ENCODE data around the gene LEMD3.

LEMD3 gene

DNA sequence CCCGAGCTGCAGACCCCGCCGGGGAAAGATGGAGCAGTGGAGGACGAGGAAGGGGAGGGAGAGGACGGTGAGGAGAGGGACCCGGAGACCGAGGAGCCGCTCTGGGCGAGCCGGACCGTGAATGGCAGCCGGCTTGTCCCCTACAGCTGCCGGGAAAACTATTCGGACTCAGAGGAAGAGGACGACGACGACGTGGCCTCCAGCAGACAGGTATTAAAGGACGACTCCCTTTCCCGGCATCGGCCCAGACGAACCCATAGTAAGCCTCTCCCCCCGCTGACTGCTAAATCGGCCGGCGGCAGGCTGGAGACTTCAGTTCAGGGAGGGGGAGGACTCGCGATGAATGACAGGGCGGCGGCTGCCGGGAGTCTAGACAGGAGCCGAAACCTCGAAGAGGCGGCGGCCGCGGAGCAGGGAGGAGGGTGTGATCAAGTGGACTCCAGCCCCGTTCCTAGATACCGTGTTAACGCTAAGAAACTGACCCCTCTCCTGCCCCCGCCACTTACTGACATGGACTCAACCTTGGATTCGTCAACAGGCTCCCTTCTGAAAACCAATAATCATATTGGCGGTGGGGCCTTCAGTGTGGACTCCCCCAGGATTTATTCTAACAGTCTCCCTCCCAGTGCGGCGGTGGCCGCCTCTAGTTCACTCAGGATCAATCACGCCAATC lies 962 bp downstream of the LEMD3 start:
- peak in 2 of 3 experiments; percentile 45 to 62 for DNase-seq (ENCODE audit: low read depth in 3 of 3)

DNA sequence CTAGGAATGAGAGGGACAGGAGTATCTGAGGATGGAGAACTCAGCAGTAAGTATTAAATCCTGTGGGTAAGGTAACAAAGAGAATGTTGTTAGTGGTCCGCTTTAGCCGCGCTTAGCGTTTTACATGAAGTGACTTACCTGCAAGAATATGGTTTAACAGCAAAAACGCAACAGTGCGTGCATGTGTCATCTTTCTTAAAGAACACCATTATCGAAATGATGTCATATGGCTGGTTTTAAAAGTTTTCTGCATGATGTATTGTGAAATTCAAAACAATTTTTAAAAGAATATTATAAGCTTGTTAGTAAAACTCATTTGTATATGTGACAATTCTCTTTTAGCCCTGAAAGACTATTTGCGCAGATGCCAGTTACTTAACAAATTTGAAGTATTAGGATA lies 1.7 kb downstream of the LEMD3 start:
- DNase-seq (ENCODE audit: low read depth in 3 of 3) = no peak

DNA sequence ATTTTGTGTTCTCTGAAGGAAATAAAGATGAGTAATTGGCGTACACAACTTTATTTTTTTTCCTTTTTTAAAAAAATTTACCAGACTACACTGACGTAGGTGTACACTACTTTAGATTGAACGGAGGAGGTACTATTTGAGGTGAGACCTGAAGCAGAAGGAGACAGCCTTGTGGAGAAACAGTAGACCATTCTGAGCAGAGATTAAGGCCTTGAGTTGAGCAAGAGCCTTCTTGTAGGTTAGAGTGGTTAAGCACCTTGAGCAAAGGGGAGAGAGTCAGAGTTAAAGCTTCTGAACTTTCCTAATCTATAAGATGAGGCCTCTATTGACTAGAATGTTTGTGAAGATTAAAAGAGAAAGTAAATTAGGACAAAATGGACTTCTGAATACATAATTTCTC lies 2.5 kb downstream of the LEMD3 start:
- no peak for DNase-seq (ENCODE audit: low read depth in 3 of 3)

- no peak for DNase-seq (ENCODE audit: low read depth in 3 of 3)
Observed at GRCh38 chr12:65175385-65175784, 6.0 kb downstream of the LEMD3 start.

DNA sequence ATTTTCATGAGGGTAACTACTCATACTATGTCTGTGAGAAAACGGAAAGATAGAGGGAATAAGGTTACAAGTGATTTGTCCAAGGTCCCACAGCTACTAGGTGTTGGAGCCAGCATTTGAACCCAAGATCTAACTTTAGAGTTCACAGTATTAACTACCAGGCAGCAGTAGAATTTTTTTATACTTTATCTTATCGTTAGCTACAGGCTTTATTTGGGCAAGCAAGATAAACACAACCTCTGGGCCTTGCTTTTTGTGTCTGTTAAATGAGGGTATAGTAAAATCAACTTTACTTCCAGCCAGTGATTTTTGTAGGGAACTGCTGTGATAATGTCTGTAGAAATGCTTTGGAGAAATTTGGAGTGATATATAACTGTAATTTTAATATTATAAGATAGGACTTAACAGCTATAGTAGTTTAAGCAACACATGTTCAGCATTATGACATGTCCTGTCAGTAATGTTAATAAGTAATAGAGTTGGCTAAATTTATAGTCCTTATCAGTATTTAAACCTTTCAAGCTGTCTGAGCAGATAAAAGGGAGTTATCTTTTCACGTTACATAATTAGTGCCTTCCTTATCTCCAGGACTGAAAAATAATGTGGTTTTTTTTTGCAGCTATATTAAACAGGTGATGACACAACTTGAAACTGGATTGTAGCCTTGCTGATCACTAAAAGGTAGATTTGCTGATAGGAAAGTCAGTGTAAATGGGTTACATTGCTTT lies 12.8 kb downstream of the LEMD3 start:
- DNase-seq (ENCODE audit: low read depth in 3 of 3) = no peak

- DNase-seq (ENCODE audit: low read depth in 3 of 3) = no peak
Observed at GRCh38 chr12:65184176-65184857, 14.9 kb downstream of the LEMD3 start.

GRCh38 chr12:65184858-65185229 lies 15.5 kb downstream of the LEMD3 start:
- no peak for DNase-seq (ENCODE audit: low read depth in 3 of 3)

- no peak for DNase-seq (ENCODE audit: low read depth in 3 of 3)
Observed at GRCh38 chr12:65187665-65188064, 18.3 kb downstream of the LEMD3 start.

DNA sequence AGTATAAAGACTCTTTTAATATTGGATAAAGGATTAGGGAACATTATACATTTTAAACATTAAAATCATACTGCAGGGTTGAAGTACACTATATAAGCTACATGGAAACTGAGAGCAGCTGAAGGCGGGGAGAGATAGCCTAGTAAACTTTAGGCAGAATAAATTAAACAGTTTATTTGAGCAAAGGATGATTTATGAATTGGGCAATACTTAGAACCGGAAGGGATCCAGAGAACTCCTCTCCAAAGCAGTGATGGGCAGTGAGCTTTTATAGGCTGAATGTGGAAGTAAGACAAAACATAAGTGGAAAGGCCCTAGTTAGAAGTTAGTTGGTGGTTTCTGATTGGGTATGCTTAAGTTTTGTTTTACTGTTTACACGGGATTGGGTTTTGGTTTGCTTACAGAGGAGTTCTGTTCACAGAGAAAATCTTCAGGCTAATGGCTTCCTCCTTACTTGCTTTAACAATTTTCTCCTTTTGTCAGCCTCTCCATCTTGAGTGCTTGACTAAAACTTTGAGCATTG lies 18.9 kb downstream of the LEMD3 start:
- DNase-seq (ENCODE audit: low read depth in 3 of 3) = no peak

DNA sequence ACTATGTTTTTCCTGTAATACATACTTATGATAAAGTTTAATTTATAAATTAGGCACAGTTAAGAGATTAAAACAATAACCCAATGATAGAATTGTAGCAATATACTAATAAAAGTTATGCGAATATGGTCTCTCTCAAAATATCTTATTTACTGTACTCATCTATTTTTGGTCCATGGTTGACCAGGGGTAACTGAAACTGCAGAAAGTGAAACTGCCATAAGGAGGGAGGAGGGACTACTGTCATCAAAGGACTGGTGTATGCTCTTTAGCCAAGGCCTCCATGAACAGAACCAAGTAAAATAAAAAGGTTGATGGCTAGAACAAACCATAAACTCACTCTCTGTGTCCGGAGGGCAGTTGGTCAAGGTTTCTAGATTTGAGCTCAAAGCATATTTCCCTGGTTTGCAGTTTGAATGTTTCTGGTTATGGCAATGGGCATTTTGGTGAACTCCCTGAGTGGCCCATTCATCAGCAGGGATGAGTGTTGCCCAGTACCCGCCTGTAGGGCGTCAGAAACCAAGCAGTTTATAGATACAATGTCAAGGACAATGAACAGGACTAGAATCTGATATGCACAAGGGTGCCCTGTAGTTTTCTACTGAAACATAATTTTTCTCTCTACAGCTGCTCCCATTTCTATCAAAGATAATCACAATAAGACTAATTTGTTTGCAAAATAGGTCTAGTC lies 19.8 kb downstream of the LEMD3 start:
- no peak for DNase-seq (ENCODE audit: low read depth in 3 of 3)

DNA sequence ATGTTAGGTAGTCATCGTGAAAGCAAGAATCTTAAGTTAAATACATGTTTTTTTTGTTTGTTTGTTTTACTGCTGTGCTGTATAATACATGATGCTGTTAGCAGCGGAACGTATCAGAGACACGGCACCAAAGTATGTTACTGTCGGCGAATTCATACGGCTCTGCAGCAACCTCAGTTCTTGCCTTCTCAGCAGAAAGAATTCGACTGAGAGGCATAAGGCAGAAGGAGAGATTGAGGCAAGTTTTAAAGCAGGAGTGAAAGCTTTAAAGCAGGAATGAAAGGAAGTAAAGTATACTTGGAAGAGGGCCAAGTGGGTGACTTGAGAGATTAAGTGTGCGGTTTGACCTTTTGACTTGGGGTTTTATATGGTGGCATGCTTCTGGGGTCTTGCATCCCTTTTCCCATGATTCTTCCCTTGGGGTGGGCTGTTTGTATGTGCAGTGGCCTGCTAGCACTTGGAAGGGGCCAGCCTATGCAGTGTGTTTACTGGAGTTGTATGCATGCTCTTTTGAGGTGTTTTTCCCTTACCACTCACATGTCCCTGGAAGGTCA lies 23.7 kb downstream of the LEMD3 start:
- DNase-seq (ENCODE audit: low read depth in 3 of 3) = no peak

DNA sequence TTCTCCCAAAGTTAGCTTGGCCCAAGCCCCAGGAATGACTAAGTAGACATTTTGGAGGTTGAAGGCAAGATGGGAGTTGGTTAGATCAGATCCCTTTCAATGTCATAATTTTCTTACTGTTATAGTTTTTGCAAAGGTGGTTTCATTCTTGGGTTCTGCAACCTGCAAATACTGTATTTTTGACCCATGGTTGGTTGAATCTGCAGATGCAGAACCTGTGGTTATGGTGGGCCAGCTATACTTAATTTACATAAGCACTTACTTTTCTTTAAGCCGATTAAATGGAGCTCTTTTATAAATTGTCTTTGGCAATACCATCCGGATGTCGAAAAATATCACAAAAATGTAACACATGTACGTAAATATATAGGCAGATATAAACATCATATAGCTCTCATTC lies 25.6 kb downstream of the LEMD3 start:
- DNase-seq (ENCODE audit: low read depth in 3 of 3) = no peak

GRCh38 chr12:65195387-65196055 lies 26.1 kb downstream of the LEMD3 start:
- no peak for DNase-seq (ENCODE audit: low read depth in 3 of 3)

GRCh38 chr12:65196762-65197567 lies 27.6 kb downstream of the LEMD3 start:
- no peak for DNase-seq (ENCODE audit: low read depth in 3 of 3)

GRCh38 chr12:65199604-65200003 lies 30.2 kb downstream of the LEMD3 start:
- DNase-seq (ENCODE audit: low read depth in 3 of 3) = no peak

- DNase-seq (ENCODE audit: low read depth in 3 of 3) = no peak
Observed at GRCh38 chr12:65200007-65200665, 30.8 kb downstream of the LEMD3 start.

DNA sequence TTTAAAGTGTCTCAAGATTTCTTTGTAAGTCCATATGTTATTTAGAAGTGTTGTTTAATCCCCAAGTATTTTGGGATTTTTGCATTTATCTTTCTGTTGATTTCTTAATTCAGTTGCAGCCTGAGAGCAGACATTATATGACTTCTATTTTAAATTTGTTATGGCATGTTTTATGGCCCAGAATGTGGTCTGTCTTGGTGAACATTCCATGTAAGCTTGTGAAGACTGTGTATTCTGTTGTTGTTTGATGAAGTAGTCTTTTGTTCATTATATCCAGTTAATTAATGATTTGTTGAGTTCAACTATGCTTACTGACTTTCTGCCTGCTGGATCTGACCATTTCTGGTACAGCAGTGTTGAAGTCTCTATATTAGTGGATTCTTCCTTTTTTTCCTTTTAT lies 34.0 kb downstream of the LEMD3 start:
- no peak for DNase-seq (ENCODE audit: low read depth in 3 of 3)

DNA sequence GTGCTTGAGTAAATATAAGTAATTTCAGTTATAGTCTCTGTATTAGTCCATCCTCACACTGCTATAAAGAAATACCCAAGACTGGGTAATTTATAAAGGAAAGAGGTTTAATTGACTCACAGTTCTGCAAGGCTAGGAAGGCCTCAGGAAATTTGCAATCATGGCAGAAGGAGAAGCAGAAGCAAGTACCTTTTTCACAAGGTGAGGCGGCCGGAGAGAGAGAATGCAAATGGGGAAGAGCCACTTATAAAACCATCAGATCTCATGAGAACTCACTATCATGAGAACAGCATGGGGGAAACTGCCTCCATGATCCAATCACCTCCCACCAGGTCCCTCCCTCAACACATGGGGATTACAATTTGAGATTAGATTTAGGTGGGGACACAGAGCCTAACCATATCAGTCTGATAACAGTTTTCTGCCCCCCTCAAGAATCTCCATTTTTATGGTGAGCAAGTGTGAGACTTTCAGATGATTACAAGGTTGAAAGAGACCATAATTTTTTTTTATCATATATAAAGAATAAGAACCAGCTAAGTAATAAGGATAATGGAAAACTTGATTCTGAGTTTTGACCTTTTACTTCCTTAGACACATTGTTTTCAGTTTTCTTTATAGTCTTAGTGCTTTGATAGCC lies 35.6 kb downstream of the LEMD3 start:
- DNase-seq (ENCODE audit: low read depth in 3 of 3) = no peak

- DNase-seq (ENCODE audit: low read depth in 3 of 3) = no peak
Observed at GRCh38 chr12:65205886-65206285, 36.5 kb downstream of the LEMD3 start.
